ENCODE measurements around the gene RFLNA. TPM values are rescaled to one million over a fixed set of nuclear protein-coding genes. Genes with fewer than 3 reads are reported as not detected.

The RFLNA gene
- total RNA-seq (2022; extraction: Qiagen RNA extraction; ENCODE audit: low read depth), result not detected in 5 replicates

GRCh38 chr12:124294780-124295341 is at the start of gene RFLNA:
Gene RFLNA, plus strand, starts transcription at chr12:124295093. Its CDS starts 337 bp downstream, at chr12:124295430.

